ENCODE data around the gene SOCS7. TPM values are rescaled to one million over a fixed set of nuclear protein-coding genes. Genes with fewer than 3 reads are reported as not detected.

SOCS7 gene
- total and polyA plus RNA-seq, 10 of the 15 experiments (the other 5 are each of a cell fraction or from before 2014, with no cell fraction given): 0.68 to 12.8 (median 7.3) TPM

- DNase-seq (ENCODE audit: low read depth, low spot score) (no peak), FAIRE-seq (no peak), ATAC-seq (no peak)
- Histone ChIP-seq H2AFZ (ENCODE audit: control insufficient read depth, low read depth, low read length) (no peak overlapping the region), H3K9ac (ENCODE audit: control insufficient read depth, insufficient read depth, low read length) (no peak overlapping the region), H4K20me1 (ENCODE audit: control insufficient read depth, insufficient read depth) (no peaks in the 10 kb centered on the region), H3K4me1 (ENCODE audit: control insufficient read depth, insufficient read depth, low read length) (peaks cover 16% of the 10 kb centered on the region), H3K4me2 (ENCODE audit: control insufficient read depth, insufficient read depth) (no peak overlapping the region), H3K36me3 (ENCODE audit: control insufficient read depth in 2 of 2, insufficient read depth in 2 of 2, low read length in 1 of 2) (no peaks in the 10 kb centered on the region), H3K9me3 (replicated peaks; ENCODE audit: control insufficient read depth, insufficient read depth, low read length) (no peaks in the 10 kb centered on the region), H3K27me3 (replicated peaks in 1 of 2; ENCODE audit: control insufficient read depth in 2 of 2, insufficient read depth in 2 of 2, low read length in 1 of 2) (peaks cover 0 to 1% of the 10 kb centered on the region in 2 experiments; a peak in 2 of 4 replicates), H3K79me2 (ENCODE audit: control insufficient read depth, insufficient read depth, low read length) (no peaks in the 10 kb centered on the region), H3K4me3 (no peak overlapping the region), H3K27ac (ENCODE audit: control insufficient read depth, insufficient read depth) (no peak overlapping the region)
- in situ Hi-C loops (cut with MboI) (no loop called here), intact Hi-C loops (cut with micrococcal nuclease; ENCODE audit: unreplicated experiment) (no loop called here)
- POLR2A ChIA-PET: interaction anchor here (0.6 kb wide), 1 partner anchor 62 kb away, joined by 6 read pairs; no protein-coding TSS in a partner anchor
- no TSS peak for BruUV-seq (replicated peaks)
- 39% methylated on average over 2 of the region's 2 CpGs for WGBS (ENCODE audit: insufficient coverage, insufficient replicate concordance, low lambda C conversion rate, missing lambda C conversion rate)
- SMC1A ChIA-PET (ENCODE audit: uncharacterized antibody, unreplicated experiment): interaction anchor here (1.0 kb wide), 1 partner anchor 23 kb away, joined by 3 read pairs; no protein-coding TSS in a partner anchor
- CTCF ChIA-PET: no interaction called here
- RAD21 ChIA-PET (ENCODE audit: unreplicated experiment): no interaction called here
- no peak for TF ChIP-seq DPF2 (IDR thresholded peaks at IDR 0.05)
- TF ChIP-seq ESRRA (IDR thresholded peaks at IDR 0.05; ENCODE audit: low read length): no peak
- TF ChIP-seq RAD51 (IDR thresholded peaks at IDR 0.05): no peak
- no peak for TF ChIP-seq ZBTB11 (CRISPR knock-in tag; IDR thresholded peaks at IDR 0.05)
- TF ChIP-seq PKNOX1 (IDR thresholded peaks at IDR 0.05): no peak
- no peak for TF ChIP-seq CREB1 (IDR thresholded peaks at IDR 0.05; ENCODE audit: low read depth)
- no peak for TF ChIP-seq ZNF274 (IDR thresholded peaks at IDR 0.05; ENCODE audit: insufficient read depth, insufficient read length)
- TF ChIP-seq TCF3 (IDR thresholded peaks at IDR 0.05; ENCODE audit: borderline replicate concordance, insufficient read depth, low read depth, low read length): no peak
- no peak for TF ChIP-seq CTCF (IDR thresholded peaks at IDR 0.05 in 2 of 3, conservative IDR thresholded peaks at IDR 0.05 in 1 of 3; ENCODE audit: control insufficient read depth in 2 of 3, extremely low read depth in 1 of 3, insufficient read depth in 1 of 3, low read depth in 3 of 3, low read length in 3 of 3)
- TF ChIP-seq NKRF (conservative IDR thresholded peaks at IDR 0.05): no peak
- no peak for TF ChIP-seq IRF3 (IDR thresholded peaks at IDR 0.05)
- TF ChIP-seq ZNF207 (IDR thresholded peaks at IDR 0.05; ENCODE audit: borderline replicate concordance): no peak
- TF ChIP-seq MAX (IDR thresholded peaks at IDR 0.05; ENCODE audit: low read depth, low read length): no peak
- TF ChIP-seq EZH2 (IDR thresholded peaks at IDR 0.05; ENCODE audit: borderline replicate concordance, control insufficient read depth, low read depth, low read length): no peak
Observed at GRCh38 chr17:38447502-38448085, 96.0 kb downstream of the SOCS7 start.

Measured in GM12878 (cell line).